Liver (tissue), 9 donors: ENCODE data around the gene BRIP1. TPM values are rescaled to one million over a fixed set of nuclear protein-coding genes. Genes with fewer than 3 reads are reported as not detected.

Experiments
- DNase-seq: peaks from one replicate; pipeline ENCODE4 v3.0.0-alpha.2; 2017; ENCODE audit warnings: low spot score
- H3K27ac ChIP-seq, 2 donors: one replicate each; pipeline ENCODE4 v1.7.0; 2013; ENCODE audit warnings: inconsistent platforms in 2 of 2, low read length in 2 of 2, control low read depth in 1 of 2, low read depth in 1 of 2, mild to moderate bottlenecking in 1 of 2
- H3K27me3 ChIP-seq, 4 donors: one replicate each; pipeline versions ENCODE4 v1.6.1 to v1.7.0; 2013; ENCODE audit warnings: low read length in 3 of 4, inconsistent platforms in 1 of 4, mild to moderate bottlenecking in 1 of 4, moderate library complexity in 1 of 4; ENCODE audit not compliant: control insufficient read depth in 4 of 4, insufficient read depth in 4 of 4
- H3K36me3 ChIP-seq, 4 donors: one replicate each; pipeline versions ENCODE4 v1.6.1 to v1.7.0; 2013; ENCODE audit warnings: low read length in 3 of 4, mild to moderate bottlenecking in 3 of 4, low read depth in 1 of 4, moderate library complexity in 1 of 4; ENCODE audit not compliant: control insufficient read depth in 4 of 4, insufficient read depth in 3 of 4
- H3K4me1 ChIP-seq, 4 donors: one replicate each; pipeline versions ENCODE4 v1.6.1 to v1.7.0; 2013; ENCODE audit warnings: low read length in 3 of 4, mild to moderate bottlenecking in 3 of 4, moderate library complexity in 1 of 4; ENCODE audit not compliant: control insufficient read depth in 4 of 4, insufficient read depth in 4 of 4
- H3K4me3 ChIP-seq, 3 donors: one replicate each; pipeline versions ENCODE4 v1.6.1 to v1.7.0; 2013; ENCODE audit warnings: low read length in 3 of 3, control low read depth in 1 of 3, low read depth in 1 of 3, mild to moderate bottlenecking in 1 of 3
- H3K9ac ChIP-seq, 2 donors: one replicate each; pipeline ENCODE4 v1.7.0; 2013; ENCODE audit warnings: low read length in 2 of 2, mild to moderate bottlenecking in 2 of 2, moderate library complexity in 2 of 2, control low read depth in 1 of 2, low read depth in 1 of 2
- H3K9me3 ChIP-seq, 4 donors: one replicate each; pipeline versions ENCODE4 v1.6.1 to v1.7.0; 2013; ENCODE audit warnings: low read length in 3 of 4; ENCODE audit not compliant: control insufficient read depth in 4 of 4
- EGR1 ChIP-seq, 2 donors: IDR thresholded peaks; 2 replicates each; pipeline ENCODE4 v1.6.1; 2016 to 2018; ENCODE audit warnings: antibody characterized with exemption in 2 of 2, low read depth in 2 of 2
- FOXA1 ChIP-seq: IDR thresholded peaks from 2 replicates; pipeline ENCODE4 v1.6.1; 2016; ENCODE audit warnings: antibody characterized with exemption
- FOXA2 ChIP-seq: IDR thresholded peaks from 2 replicates; pipeline ENCODE4 v1.6.1; 2016; ENCODE audit warnings: antibody characterized with exemption
- GABPA ChIP-seq, 2 donors: IDR thresholded peaks in 1 of 2; conservative IDR thresholded peaks in 1 of 2; 2 replicates each; pipeline ENCODE4 v1.6.1; 2016; ENCODE audit warnings: antibody characterized with exemption in 2 of 2, mild to moderate bottlenecking in 1 of 2, moderate library complexity in 1 of 2
- HNF4A ChIP-seq, 2 donors: conservative IDR thresholded peaks; 2 replicates each; pipeline ENCODE4 v1.6.1; 2016; ENCODE audit warnings: antibody characterized with exemption in 2 of 2, mild to moderate bottlenecking in 2 of 2
- HNF4G ChIP-seq: IDR thresholded peaks from 2 replicates; pipeline ENCODE4 v1.6.1; 2016; ENCODE audit warnings: antibody characterized with exemption
- JUND ChIP-seq, 2 donors: IDR thresholded peaks; 2 replicates each; pipeline ENCODE4 v1.6.1; 2016; ENCODE audit warnings: antibody characterized with exemption in 2 of 2
- NR2F2 ChIP-seq: IDR thresholded peaks from 2 replicates; pipeline ENCODE4 v1.6.1; 2016; ENCODE audit warnings: antibody characterized with exemption
- RAD21 ChIP-seq, 2 donors: IDR thresholded peaks; 2 replicates each; pipeline ENCODE4 v1.6.1; 2016; ENCODE audit warnings: antibody characterized with exemption in 2 of 2, mild to moderate bottlenecking in 2 of 2
- RXRA ChIP-seq, 2 donors: IDR thresholded peaks; 2 replicates each; pipeline ENCODE4 v1.6.1; 2017 to 2018; ENCODE audit warnings: antibody characterized with exemption in 2 of 2, mild to moderate bottlenecking in 1 of 2
- SP1 ChIP-seq: IDR thresholded peaks from 2 replicates; pipeline ENCODE4 v1.6.1; 2018; ENCODE audit warnings: antibody characterized with exemption, mild to moderate bottlenecking
- TAF1 ChIP-seq: conservative IDR thresholded peaks from 2 replicates; pipeline ENCODE4 v1.6.1; 2016; ENCODE audit warnings: antibody characterized with exemption, mild to moderate bottlenecking
- YY1 ChIP-seq: IDR thresholded peaks from 2 replicates; pipeline ENCODE4 v1.6.1; 2016; ENCODE audit warnings: antibody characterized with exemption, mild to moderate bottlenecking
- polyA plus RNA-seq, 2 donors: library from polyadenylated mRNA; stranded (reverse) in 1 of 2; unstranded in 1 of 2; fragments of 200-250 nt in 1 of 2; fragments of >200 nt in 1 of 2; fragmentation: Nextera tagmentation in 1 of 2; extraction: Ambion mirVana in 1 of 2; gene quantifications; one replicate each; pipeline versions ENCODE4 v1.2.1 to v1.2.3, GENCODE V29; 2013 to 2015
- total RNA-seq, 2 donors: library from RNA; depleted of rRNA; stranded (reverse); fragments of >200 nt; gene quantifications; one replicate each; pipeline ENCODE4 v1.2.3, GENCODE V29; 2014
- TF ChIP-seq, protein P1 (sequence below): IDR thresholded peaks from 2 replicates; pipeline ENCODE4 v1.6.1; 2016; ENCODE audit warnings: antibody characterized with exemption, mild to moderate bottlenecking
- TF ChIP-seq, protein P2 (sequence below): IDR thresholded peaks from 2 replicates; pipeline ENCODE4 v1.6.1; 2016; ENCODE audit warnings: antibody characterized with exemption
- TF ChIP-seq, protein P3 (sequence below): fragments of 150-350 bp; IDR thresholded peaks from 2 replicates; pipeline ENCODE4 v1.5.1; 2017; ENCODE audit warnings: improper control_type of control experiment, low read depth, low read length; ENCODE audit not compliant: missing input control
- TF ChIP-seq, protein P4 (sequence below): IDR thresholded peaks from 2 replicates; pipeline ENCODE4 v1.6.1; 2016; ENCODE audit warnings: antibody characterized with exemption
- donor health status: healthy.
- donor health status: healthy.
- donor health status: healthy.
- donor health status: healthy.
- donor health status: healthy.

The BRIP1 gene
- total and polyA plus RNA-seq, 4 donors, result 0.24 to 10.3 (median 0.90) TPM

DNA sequence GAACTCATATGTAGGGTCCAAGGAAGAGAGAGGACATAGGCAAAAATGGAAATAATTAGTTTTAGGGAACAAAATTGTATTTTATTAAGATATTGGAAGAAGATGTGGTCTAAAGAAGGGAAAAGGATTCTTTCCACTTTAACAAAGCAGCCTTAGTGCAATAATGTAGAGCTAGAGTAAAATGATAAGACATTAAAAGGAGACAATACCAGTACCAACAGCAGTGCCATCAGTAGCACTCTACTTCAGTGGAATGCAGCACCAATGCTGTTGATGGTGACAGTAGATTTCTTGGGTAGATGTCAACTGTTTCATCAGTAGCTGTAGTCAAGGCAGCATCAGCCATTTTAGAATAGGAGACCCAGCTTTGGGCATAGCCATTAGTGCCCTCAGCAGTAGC lies 124.3 kb downstream of the BRIP1 start (continued):
- TF ChIP-seq, protein P1, sequence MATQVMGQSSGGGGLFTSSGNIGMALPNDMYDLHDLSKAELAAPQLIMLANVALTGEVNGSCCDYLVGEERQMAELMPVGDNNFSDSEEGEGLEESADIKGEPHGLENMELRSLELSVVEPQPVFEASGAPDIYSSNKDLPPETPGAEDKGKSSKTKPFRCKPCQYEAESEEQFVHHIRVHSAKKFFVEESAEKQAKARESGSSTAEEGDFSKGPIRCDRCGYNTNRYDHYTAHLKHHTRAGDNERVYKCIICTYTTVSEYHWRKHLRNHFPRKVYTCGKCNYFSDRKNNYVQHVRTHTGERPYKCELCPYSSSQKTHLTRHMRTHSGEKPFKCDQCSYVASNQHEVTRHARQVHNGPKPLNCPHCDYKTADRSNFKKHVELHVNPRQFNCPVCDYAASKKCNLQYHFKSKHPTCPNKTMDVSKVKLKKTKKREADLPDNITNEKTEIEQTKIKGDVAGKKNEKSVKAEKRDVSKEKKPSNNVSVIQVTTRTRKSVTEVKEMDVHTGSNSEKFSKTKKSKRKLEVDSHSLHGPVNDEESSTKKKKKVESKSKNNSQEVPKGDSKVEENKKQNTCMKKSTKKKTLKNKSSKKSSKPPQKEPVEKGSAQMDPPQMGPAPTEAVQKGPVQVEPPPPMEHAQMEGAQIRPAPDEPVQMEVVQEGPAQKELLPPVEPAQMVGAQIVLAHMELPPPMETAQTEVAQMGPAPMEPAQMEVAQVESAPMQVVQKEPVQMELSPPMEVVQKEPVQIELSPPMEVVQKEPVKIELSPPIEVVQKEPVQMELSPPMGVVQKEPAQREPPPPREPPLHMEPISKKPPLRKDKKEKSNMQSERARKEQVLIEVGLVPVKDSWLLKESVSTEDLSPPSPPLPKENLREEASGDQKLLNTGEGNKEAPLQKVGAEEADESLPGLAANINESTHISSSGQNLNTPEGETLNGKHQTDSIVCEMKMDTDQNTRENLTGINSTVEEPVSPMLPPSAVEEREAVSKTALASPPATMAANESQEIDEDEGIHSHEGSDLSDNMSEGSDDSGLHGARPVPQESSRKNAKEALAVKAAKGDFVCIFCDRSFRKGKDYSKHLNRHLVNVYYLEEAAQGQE, result no peak
- TF ChIP-seq YY1 (no peak), NR2F2 (no peak), RXRA (IDR thresholded peaks at IDR 0.05) (no peak)

DNA sequence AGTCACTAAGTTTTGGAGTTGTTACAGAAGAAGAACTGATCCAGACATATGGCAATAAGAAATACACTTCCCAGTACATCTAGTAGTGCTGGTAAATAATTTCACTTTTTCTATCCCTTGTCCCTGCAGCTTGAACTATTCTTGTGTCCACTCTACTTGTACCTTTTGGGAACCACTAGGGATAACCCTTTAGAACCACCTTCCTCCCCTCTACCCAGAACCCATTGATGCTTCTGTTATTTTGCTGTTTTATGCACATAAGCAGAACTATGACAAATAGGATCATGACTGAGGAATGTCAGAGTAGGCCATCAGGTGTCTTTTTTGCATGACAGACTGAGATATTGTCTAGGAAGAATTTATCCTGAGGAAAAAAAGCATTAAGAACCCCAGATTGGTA lies 125.1 kb downstream of the BRIP1 start:
- DNase-seq, result no peak
- H3K9ac ChIP-seq, result no peak overlapping the region
- no peak overlapping the region for H3K27ac ChIP-seq
- peaks cover 0 to 6% (median 1%) of the 10 kb centered on the region in 4 donors for H3K9me3 ChIP-seq
- H3K4me3 ChIP-seq, result no peak overlapping the region
- H3K27me3 ChIP-seq, result no peaks in the 10 kb centered on the region
- TF ChIP-seq FOXA2 (no peak), RXRA (IDR thresholded peaks at IDR 0.05) (no peak), SP1 (no peak), EGR1 (IDR thresholded peaks at IDR 0.05; ENCODE audit: low read depth in 2 of 2) (no peak), HNF4A (conservative IDR thresholded peaks at IDR 0.05) (no peak), YY1 (no peak), FOXA1 (no peak), RAD21 (IDR thresholded peaks at IDR 0.05) (no peak), JUND (IDR thresholded peaks at IDR 0.05) (no peak), TAF1 (no peak), HNF4G (no peak), GABPA (IDR thresholded peaks at IDR 0.05 in 1 of 2, conservative IDR thresholded peaks at IDR 0.05 in 1 of 2) (no peak)
- TF ChIP-seq, protein P2, sequence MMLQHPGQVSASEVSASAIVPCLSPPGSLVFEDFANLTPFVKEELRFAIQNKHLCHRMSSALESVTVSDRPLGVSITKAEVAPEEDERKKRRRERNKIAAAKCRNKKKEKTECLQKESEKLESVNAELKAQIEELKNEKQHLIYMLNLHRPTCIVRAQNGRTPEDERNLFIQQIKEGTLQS, result no peak
- TF ChIP-seq, protein P3, sequence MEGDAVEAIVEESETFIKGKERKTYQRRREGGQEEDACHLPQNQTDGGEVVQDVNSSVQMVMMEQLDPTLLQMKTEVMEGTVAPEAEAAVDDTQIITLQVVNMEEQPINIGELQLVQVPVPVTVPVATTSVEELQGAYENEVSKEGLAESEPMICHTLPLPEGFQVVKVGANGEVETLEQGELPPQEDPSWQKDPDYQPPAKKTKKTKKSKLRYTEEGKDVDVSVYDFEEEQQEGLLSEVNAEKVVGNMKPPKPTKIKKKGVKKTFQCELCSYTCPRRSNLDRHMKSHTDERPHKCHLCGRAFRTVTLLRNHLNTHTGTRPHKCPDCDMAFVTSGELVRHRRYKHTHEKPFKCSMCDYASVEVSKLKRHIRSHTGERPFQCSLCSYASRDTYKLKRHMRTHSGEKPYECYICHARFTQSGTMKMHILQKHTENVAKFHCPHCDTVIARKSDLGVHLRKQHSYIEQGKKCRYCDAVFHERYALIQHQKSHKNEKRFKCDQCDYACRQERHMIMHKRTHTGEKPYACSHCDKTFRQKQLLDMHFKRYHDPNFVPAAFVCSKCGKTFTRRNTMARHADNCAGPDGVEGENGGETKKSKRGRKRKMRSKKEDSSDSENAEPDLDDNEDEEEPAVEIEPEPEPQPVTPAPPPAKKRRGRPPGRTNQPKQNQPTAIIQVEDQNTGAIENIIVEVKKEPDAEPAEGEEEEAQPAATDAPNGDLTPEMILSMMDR, result no peak
- TF ChIP-seq, protein P1, result no peak
- TF ChIP-seq, protein P4, sequence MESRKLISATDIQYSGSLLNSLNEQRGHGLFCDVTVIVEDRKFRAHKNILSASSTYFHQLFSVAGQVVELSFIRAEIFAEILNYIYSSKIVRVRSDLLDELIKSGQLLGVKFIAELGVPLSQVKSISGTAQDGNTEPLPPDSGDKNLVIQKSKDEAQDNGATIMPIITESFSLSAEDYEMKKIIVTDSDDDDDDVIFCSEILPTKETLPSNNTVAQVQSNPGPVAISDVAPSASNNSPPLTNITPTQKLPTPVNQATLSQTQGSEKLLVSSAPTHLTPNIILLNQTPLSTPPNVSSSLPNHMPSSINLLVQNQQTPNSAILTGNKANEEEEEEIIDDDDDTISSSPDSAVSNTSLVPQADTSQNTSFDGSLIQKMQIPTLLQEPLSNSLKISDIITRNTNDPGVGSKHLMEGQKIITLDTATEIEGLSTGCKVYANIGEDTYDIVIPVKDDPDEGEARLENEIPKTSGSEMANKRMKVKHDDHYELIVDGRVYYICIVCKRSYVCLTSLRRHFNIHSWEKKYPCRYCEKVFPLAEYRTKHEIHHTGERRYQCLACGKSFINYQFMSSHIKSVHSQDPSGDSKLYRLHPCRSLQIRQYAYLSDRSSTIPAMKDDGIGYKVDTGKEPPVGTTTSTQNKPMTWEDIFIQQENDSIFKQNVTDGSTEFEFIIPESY, result no peak
- H3K36me3 ChIP-seq, result peaks cover 0 to 4% (median under 1%) of the 10 kb centered on the region in 4 donors
- no peaks in the 10 kb centered on the region for H3K4me1 ChIP-seq
